HG02759 (cell line): Measurements from ENCODE around the gene IL12RB1.
"Not testable (repeated sequence)": the region's sequence is repeated elsewhere in the genome, so short reads cannot be mapped to it uniquely, and the experiment has no call there.

Experiments
- ATAC-seq: cut with Tn5 transposase; IDR thresholded peaks from one replicate; pipeline ENCODE4 v1.9.1; 2021; ENCODE audit warnings: mild to moderate bottlenecking, moderate library complexity; ENCODE audit not compliant: unreplicated experiment

IL12RB1 gene

DNA sequence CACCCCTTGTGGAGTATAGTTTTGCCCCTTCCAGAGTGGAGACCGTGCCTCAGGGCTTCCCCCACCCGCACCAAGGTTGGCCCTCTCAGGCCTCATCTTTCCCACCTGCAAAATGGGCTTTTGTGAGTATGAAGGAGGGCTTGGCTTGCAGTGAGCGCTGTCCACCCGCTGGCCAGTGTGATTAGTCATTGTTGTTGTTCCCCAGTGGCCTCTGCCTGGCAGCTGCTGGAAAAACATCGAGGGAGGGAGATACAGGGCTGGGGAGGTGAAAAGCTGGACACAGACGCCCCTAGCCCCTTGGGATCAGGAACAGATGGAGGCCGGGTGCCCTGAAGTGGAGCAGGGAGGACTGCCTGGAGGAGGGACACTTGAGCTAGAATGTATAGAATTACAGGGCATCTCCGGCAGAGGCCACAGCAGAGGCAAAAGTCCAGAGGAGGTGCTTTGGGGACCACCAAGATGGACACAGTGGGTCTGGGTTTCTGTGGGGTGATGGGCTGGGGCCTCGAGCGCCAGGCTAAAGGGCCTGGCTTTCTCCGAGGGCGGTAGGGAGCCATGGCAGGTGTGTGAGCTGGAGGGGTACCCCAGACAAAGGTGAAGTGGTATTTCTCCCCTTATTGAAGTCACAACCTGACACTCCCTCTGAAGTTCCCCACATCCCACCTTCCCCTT lies 3.9 kb upstream of the IL12RB1 start:
- ATAC-seq = no peak

DNA sequence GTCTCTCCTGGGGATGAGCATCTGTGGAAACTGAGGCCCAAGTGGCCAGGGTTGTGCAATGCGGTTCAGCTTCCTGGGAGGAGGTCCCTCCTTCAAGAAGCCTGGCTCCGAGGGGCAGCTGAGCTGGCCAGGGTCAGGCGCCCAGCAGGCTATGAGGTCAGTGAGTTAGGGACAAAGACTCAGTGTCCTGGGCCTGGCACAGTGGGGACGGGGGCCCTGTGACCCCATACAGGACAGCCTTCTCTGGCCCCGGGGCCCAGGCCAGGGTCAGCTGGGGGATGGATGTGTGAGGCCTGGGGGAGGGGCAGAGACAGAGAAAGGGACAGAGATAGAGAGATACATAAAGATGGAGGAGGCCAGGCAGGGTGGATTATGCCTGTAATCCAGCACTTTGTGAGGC lies 3.0 kb upstream of the IL12RB1 start:
- no peak for ATAC-seq

DNA sequence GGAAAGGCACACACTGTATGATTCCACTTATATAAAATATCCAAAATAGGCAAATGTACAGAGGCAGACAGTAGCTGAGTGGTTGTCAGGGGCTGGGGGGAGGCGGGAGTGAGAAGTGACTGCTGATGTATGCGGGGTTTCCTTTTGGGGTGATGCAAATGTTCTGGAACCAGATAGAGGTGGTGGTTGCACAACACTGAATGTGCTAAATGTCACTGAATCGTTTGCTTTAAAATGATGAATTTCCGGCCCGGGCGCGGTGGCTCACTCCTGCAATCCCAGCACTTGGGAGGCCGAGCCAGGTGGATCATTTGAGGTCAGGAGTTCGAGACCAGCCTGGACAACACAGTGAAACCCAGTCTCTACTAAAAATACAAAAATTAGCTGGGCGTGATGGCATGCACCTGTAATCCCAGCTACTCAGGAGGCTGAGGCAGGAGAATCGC lies 2.4 kb upstream of the IL12RB1 start:
- not testable (repeated sequence) for ATAC-seq

- no peak for ATAC-seq
Observed at GRCh38 chr19:18085702-18086457, 854 bp downstream of the IL12RB1 start.

DNA sequence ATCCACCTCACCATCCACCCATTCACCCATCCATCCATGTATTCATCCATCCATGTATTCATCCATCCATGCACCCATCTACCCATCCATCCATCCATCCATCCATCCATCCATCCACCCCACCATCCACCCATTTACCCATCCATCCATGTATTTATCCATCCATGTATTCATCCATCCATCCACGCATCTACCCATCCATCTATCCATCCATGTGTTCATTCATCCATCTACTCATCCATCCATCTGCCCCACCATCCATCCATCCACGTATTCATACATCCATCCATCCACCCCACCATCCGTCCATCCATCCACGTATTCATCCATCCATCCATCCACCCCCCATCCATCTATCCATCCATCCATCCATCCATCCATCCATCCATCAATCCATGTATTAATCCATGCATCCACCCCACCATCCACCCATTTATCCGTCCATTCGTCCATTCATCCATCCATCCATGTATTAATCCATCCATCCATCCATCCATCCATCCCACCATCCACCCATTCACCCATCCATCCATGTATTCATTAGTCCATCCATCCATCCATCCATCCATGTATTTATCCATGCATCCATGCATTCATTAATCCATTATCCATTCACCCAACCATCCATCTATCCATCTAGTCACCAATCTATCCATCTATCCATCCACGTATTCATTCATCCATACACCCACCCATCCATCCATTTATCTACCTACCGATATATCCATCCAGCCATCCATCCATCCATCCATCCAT lies 2.6 kb downstream of the IL12RB1 start:
- ATAC-seq = no peak

GRCh38 chr19:18074192-18074591 lies 12.5 kb downstream of the IL12RB1 start:
- no peak for ATAC-seq

- no peak for ATAC-seq
Observed at GRCh38 chr19:18073197-18073596, 13.5 kb downstream of the IL12RB1 start.

GRCh38 chr19:18072335-18072734 lies 14.4 kb downstream of the IL12RB1 start:
- ATAC-seq = no peak

GRCh38 chr19:18070181-18070580 lies 16.6 kb downstream of the IL12RB1 start:
- no peak for ATAC-seq

- ATAC-seq = no peak
Observed at GRCh38 chr19:18069383-18069782, 17.4 kb downstream of the IL12RB1 start.

- no peak for ATAC-seq
Observed at GRCh38 chr19:18068395-18068794, 18.3 kb downstream of the IL12RB1 start.

GRCh38 chr19:18065173-18065495 lies 21.6 kb downstream of the IL12RB1 start:
- ATAC-seq = no peak

- no peak for ATAC-seq
Observed at GRCh38 chr19:18063463-18063862, 23.3 kb downstream of the IL12RB1 start.

- ATAC-seq = no peak
Observed at GRCh38 chr19:18062028-18062427, 24.7 kb downstream of the IL12RB1 start.

- ATAC-seq = no peak
Observed at GRCh38 chr19:18060472-18060871, 26.3 kb downstream of the IL12RB1 start.

- no peak for ATAC-seq
Observed at GRCh38 chr19:18059902-18060301, 26.8 kb downstream of the IL12RB1 start.

GRCh38 chr19:18059297-18059696 lies 27.4 kb downstream of the IL12RB1 start:
- ATAC-seq = no peak

DNA sequence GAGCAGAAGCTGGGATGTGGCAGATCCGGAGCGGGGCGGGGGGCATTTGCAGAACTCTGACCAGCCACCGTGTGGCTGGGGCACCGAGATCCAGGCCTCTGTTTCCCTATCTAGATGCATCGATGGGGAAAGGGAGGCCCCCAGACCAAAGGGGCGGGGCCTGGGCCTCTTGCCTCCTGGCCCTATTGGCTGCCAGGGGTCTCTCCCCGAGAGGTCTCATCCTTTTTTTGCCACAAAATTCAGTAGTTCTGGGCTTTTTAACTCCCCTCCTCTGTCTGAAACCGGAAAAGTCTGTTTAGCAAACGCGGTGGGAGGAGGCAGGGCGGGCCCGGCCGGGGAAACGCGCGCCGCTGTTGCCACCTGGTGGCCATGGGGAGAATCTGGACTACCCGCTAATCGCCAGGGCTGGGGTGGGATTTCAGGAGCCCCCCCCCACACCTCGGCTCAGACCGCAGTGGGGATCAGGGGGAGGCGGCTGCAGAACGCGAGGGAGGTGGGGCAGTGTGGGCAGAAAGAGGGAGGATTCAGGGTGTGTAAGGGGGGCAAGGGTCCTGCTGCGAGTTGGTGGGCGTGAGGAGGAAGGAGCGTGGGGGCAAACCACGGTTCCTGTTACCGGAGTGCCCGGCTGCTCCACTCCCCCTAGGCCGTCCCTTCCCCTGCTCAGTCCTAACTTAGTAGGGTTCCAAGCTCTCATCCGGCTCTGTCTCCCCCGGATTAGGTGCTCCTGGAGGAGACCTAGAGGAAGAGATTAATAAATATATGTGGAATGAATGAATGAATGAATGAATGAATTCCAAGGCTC lies 28.3 kb downstream of the IL12RB1 start:
- peak; percentile 57 for ATAC-seq

- ATAC-seq = no peak
Observed at GRCh38 chr19:18057557-18057956, 29.2 kb downstream of the IL12RB1 start.

- ATAC-seq = no peak
Observed at GRCh38 chr19:18055967-18056366, 30.8 kb downstream of the IL12RB1 start.

DNA sequence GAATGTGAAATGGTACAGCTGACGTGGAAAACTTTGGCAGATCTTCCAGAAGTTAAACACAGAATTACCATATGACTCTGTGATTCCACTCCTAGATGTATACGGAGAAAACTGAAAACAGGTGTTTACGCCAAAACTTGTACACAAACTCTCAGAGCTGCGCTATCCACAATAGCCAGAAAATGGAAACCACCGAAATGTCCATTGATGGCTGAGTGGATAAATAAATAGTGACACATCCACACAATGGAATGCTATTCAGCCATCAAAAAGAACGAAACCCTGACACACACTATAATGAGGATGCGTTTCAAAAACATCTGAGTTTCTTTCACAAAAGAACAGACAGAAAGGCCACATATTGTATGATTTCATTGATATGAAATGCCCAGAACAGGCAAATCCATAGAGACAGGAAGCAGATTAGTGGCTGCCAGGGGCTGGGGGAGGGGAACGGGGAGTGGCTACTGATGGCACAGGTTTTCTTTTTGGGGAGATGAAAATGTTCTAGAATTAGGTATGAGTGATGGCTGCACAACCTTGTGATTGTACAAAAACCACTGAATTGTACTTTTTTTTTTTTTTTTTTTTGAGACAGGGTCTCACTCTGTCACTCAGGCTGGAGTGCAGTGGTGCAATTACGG lies 33.0 kb downstream of the IL12RB1 start:
- no peak for ATAC-seq
